COLO829 (cell line): ENCODE data around the gene TMEM208.

Experiments used
- DNase-seq: peaks from one replicate; pipeline ENCODE4 v3.0.0; 2012; ENCODE audit warnings: low spot score

The TMEM208 gene

DNA sequence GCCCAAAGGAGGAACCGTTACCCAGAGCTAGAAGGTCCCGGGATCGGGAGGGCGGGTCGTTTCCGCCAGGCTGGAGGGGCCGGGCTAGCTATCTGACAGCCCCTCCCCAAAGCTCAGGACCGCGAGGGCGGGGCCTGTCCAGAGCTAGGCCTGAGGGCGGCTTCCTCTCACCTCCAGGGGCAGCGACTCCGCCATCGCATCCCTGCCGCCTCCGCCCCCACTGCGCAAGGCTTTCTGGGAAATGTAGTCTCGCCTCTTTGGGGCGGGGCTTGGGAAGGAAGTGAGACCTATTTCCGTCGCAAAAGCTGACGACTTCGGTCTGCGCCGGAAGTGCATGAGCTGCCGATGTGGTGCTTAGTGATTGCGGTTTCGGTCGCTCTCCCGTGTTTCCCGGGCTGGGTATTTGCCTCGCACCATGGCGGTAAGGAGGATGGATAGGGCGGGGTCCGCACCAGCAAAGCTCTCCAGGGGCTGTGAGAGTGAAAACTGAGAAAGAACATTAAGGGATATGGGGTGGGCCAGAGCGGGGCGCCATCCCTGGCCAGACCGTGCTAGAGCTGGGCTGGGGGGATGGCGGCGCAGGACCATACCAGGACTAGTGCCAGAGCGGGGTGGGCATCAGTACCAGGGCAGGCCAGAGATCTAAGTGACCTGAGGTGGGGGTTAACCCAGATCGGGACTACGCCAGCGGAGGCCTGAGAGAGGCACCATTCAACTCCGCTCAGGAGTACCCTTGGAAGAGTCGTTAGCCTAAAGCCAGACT is at the start of gene TMEM208:
TMEM208 (plus strand) TSS at position 327 of the 763 bp plus-strand sequence; CDS start at position 416, 89 bp downstream.
- DNase-seq, result peak; percentile 90

DNA sequence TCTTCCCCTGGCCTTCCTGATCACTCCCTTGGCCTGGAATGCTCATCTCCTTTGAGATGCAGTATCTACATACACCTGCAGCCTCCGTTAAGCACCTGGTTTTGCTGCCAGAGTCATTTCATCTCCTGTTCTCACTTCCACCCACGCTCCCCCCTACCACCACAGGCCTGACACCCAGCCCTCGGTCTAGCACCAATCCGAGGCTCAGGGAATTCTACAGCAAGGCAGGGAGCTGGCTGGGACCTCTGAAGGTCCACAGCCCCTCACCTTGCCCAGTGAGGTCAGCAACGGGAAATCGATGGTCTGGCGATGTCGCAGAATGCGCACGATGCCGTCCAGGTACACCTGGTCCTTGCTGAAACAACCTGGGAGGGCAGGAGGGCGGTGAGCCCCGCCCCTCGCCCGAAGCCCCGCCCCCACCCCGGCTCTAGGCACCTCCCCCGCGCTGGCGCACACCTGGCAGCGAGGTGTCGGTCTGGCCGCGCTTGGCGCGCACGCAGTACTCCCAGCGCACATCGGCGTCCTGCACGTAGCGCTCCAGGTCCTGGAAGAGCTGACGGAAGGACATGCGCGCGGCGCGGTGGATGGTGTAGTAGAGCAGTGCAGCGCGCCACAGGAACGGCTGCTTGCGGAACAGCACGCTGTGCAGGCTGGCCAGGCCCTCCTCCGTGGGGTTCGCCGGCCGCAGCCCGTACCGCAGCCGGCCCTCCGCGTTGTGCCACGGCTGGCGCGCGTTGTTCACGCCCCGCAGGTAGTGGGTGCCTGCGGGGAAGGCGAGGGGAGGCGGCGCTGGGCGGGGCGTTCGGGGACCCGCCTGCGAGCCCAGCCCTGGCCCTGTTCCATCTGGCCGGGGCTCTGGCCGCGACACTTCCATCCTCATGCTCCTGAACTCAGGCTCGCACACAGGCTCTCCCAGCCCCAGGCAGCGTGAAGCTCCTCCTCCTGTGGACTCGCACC is 48.9 kb upstream of the TMEM208 start:
- DNase-seq, result no peak

- DNase-seq, result no peak
Measured at GRCh38 chr16:67179421-67180080, 47.4 kb upstream of the TMEM208 start.

DNA sequence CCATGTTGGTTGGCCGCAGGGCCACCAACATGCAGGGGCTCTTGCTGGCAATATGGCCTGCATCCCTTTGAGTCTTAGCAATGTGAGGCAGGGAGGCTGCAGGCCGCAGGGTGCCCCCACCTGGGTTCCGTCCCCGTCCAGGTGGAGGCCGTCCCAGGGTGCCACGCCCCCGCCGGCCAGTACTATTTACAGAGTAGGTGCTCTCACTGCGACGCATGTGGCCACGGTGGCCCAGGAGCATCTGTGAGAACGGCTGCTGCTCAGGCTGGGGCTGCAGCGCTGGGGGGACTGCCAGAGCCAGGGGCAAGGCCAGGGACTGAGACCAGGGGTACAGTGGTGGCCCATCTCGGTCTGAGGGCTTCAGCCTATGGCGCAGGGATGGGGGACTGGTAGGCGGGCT is 46.8 kb upstream of the TMEM208 start:
- DNase-seq, result no peak

GRCh38 chr16:67181346-67181745 is 45.6 kb upstream of the TMEM208 start:
- DNase-seq, result no peak

- DNase-seq, result no peak
Measured at GRCh38 chr16:67182288-67182687, 44.6 kb upstream of the TMEM208 start.

DNA sequence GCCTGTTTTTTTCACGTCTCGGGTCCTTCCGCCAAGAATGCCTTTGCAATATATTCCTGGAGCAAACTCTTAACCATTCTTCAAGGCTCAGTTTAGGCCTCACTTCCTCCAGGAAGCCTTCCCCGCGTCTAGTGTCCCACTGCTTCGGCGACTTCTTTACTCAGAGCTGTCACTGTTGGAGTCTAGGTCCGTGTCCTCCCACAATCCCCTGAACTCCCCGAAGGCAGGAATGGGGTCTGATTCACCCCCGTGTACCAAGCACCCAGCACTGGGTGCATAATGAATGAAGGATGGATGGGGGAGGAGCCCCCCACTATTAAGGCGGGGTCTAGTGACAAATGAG is 43.7 kb upstream of the TMEM208 start:
- DNase-seq, result no peak

DNA sequence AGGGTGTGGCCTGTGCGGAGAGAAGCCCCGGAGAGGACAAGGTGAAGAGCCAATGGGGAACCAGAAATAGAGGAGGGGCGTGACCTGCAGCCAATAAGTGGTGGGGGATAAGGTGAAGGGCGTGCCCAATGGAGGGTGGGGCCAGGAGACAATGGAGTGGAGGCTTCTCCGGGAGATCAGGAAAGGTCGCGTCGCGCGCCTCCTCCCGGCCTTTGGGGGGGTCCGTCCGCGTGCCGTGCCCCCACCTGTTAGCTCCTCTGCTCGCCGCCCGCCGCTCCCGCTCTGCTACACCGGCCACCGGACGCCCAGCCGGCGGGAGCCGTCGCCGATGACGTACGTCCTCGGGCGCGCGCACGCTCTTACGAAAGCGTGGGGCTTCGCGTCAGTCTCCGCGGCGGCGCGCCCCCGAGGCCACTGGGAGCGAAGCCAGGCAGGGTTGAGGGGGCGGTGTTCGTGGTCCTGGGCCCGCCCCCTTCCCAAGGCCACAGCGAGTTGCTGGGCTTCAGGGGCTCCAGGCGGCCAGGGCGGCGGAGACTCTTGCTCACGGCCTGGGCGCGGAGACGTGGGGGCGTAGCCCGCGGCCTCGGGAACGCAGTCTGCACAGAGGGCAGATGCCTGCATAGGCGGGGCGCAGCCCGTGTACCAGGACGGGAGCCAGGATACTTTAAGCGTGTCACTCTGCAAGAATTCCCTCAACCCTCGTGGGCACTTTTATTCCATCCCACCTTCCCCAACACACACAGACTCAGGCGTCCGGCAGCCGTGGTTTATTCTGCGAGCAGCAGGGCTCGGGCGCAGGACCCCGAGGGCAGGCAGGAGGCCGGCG is 43.1 kb upstream of the TMEM208 start, which contains the start of gene MATCAP1:
MATCAP1 (minus strand) TSS at position 337 of the 826 bp plus-strand sequence. CDS start 3,353 bp downstream, outside the sequence.
- peak; percentile 98 for DNase-seq

GRCh38 chr16:67184453-67184994 is 42.4 kb upstream of the TMEM208 start:
- no peak for DNase-seq

- no peak for DNase-seq
Measured at GRCh38 chr16:67184995-67185650, 41.8 kb upstream of the TMEM208 start.

DNA sequence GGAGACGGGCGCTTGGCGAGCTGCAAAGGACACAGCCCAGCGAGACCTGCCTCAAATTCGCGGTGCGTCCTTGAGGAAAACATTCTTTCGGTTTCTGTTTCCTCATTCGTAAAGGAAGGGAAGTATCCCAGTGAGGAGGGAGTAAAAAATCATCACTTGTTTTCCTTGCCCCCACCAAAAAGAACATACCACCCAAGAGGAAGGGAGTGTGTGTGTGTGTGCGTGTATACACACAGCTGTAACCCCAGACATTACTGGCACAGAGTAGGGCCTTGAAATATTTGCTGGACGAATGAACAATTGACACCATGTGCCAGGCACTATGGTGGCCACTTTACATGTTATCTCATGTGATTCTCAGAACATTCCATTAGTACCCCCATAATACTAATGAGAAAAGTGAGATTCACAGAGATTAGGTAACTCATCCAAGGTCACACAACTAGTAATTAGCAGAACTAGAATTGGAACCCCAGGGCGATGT is 41.2 kb upstream of the TMEM208 start:
- no peak for DNase-seq

GRCh38 chr16:67186550-67186950 is 40.4 kb upstream of the TMEM208 start:
- no peak for DNase-seq

DNA sequence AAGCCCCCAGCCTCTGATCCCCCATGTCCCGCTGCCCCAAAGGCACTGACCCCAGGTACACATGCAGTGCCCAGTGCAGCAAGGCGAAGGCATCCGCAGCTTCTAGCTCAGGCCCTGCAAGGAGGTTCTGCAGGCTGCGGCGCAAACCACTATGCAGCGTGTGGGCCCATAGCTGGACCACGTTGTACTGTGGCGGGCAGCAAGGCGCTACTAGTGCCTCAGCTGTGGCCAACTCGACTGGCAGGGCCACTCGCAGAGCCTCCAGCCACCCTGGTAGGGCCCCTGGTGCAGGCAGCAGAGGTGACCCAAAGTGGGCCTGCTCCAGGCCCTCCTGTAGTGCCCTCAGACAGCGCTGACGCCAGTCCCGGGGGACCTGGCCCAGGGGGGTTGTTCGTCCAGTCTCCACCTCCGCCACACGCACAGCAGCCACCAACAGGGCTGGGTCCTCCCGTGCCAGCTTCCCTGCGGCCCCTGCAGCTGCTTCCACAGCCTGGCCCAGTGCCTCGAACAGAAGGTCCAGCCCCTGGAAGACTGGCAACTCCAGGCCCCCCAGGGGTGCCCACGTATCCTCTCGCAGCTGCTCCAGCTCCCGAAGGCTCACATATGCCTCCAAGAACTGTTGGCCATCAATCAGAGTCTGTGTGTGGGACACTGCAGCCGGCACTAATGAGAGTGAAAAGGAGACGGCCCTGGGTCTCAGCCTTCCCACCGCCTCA is 39.6 kb upstream of the TMEM208 start:
- no peak for DNase-seq

DNA sequence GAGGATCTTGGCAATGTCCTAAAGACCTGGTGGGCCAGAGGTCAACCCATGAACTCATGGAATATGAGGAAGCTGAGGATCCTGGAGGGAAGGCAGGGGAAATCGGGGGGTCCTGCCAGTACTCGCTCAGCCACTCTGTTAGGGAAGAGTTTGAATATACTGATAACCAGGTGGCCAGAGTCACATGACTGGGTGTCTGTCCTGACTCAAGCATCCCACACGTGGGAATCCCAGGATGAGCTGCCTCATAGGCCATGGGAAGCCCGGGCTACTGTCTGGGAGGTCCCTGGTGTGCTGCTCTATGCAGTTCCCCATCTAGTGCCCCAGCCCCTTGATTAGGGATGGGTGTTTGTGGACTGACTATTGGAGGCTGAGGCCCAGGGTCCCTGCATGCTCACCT is 38.6 kb upstream of the TMEM208 start:
- no peak for DNase-seq

GRCh38 chr16:67188798-67189197 is 38.1 kb upstream of the TMEM208 start:
- DNase-seq, result no peak

DNA sequence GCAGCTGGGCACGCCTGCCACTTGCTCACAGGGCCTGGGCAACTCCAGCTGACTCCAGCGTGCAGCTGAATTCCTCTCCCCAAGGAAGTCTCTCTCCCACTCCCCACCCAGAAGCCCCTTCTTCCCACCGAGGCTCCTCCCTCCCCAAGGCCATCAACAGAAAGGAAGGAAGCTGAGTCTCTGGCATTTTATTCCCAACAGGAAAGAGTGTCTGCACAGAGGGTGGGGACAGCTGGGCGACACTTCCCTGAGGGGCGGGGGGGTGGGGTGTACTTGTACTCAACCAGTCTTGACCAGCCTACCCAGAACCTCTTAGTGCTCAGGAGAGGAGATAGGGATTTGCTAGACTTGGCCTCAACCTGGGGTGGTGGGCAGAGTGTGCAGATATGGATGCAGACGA is 36.9 kb upstream of the TMEM208 start, which contains the start of gene EXOC3L1:
EXOC3L1 (minus strand) TSS at position 96 of the 400 bp plus-strand sequence. CDS start 460 bp downstream, outside the sequence.
- DNase-seq, result no peak

DNA sequence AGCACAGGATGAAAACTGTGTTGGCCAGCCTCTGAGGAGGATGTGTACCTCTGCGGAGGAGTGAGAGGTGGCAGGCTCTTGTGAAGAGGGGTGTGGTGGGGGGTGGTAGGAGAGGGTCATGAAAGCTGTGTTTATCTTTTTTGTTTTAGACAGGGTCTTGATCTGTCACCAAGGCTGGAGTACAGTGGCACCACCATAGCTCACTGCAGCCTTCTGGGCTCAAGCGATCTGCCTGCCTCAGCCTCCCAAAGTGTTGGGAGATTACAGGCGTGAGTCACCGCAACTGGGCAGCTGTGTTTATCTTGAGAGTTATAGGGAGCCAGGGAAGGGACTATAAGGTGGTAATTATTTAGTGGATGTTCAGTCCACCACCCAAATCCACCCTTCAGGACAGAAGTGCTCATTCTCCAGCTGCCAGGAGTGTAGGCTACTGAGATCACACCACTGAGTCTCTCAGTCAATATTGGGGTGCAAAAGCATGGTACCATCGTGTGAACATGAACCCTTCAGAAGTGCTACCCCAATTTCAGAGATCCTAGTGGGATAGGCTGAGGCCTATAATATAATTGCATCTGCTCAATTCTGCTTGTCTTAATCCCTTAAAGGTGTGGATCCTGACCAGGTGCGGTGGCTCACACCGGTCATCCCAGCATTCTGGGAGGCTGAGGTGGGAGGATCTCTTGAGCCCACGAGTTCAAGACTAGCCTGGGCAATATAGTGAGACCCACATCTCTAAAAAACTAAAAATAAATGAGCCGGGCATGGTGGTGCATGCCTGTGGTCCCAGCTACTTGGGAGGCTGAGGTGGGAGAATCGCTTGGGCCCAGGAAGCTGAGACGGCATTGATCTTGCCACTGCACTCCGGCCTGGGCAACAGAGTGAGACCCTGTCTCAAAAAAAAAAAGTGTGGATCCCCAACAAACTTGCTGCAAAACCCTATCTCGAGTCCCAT is 36.2 kb upstream of the TMEM208 start:
- no peak for DNase-seq

GRCh38 chr16:67191411-67191994 is 35.4 kb upstream of the TMEM208 start:
- no peak for DNase-seq
